MM.1S (cell line): ENCODE measurements around the gene ZNF469.
"Not testable (repeated sequence)": the region's sequence is repeated elsewhere in the genome, so short reads cannot be mapped to it uniquely, and the experiment has no call there.

Experiments
- DNase-seq: peaks from one replicate; pipeline ENCODE4 v3.0.0-alpha.2; 2015
- H2AFZ ChIP-seq: fragments of 300-600 bp; sonication (generic); 2 replicates; pipeline ENCODE4 v1.6.0; 2016; ENCODE audit warnings: antibody characterized with exemption, low read length
- H3F3A ChIP-seq: fragments of 300-600 bp; sonication (generic); 2 replicates; pipeline ENCODE4 v1.6.1; 2016; ENCODE audit warnings: mild to moderate bottlenecking, antibody characterized with exemption, low read length, moderate library complexity, mixed read lengths; ENCODE audit not compliant: insufficient read depth
- H3K27ac ChIP-seq: fragments of 300-600 bp; sonication (generic); 2 replicates; pipeline ENCODE4 v1.5.1; 2016; ENCODE audit warnings: mild to moderate bottlenecking, low read length
- H3K27me3 ChIP-seq: fragments of 300-600 bp; sonication (generic); replicated peaks from 2 replicates; pipeline ENCODE4 v1.6.0; 2016; ENCODE audit warnings: low read length; ENCODE audit not compliant: insufficient read depth
- H3K36me3 ChIP-seq: fragments of 300-600 bp; sonication (generic); replicated peaks from 2 replicates; pipeline ENCODE4 v1.6.1; 2016; ENCODE audit warnings: mild to moderate bottlenecking, low read length, mixed read lengths; ENCODE audit not compliant: insufficient read depth
- H3K4me1 ChIP-seq: fragments of 300-600 bp; sonication (generic); 2 replicates; pipeline ENCODE4 v1.6.1; 2016; ENCODE audit warnings: low read length, mixed read lengths
- H3K4me2 ChIP-seq: fragments of 300-600 bp; sonication (generic); 2 replicates; pipeline ENCODE4 v1.6.0; 2016; ENCODE audit warnings: low read depth, low read length
- H3K4me3 ChIP-seq: fragments of 300-600 bp; sonication (generic); 2 replicates; pipeline ENCODE4 v1.5.1; 2016; ENCODE audit warnings: low read length, mixed read lengths
- H3K79me2 ChIP-seq: fragments of 300-600 bp; sonication (generic); 2 replicates; pipeline ENCODE4 v1.6.1; 2016; ENCODE audit warnings: mixed run types, low read length, mixed read lengths
- H3K9ac ChIP-seq: fragments of 300-600 bp; sonication (generic); 2 replicates; pipeline ENCODE4 v1.6.1; 2016; ENCODE audit warnings: low read length, mixed read lengths
- H3K9me2 ChIP-seq: fragments of 300-600 bp; sonication (generic); replicated peaks from 2 replicates; pipeline ENCODE4 v1.6.1; 2016; ENCODE audit warnings: mild to moderate bottlenecking, low read length, mixed read lengths; ENCODE audit not compliant: insufficient read depth
- H3K9me3 ChIP-seq: fragments of 300-600 bp; sonication (generic); replicated peaks from 2 replicates; pipeline ENCODE4 v1.6.1; 2016; ENCODE audit warnings: mild to moderate bottlenecking, low read length, mixed read lengths; ENCODE audit not compliant: insufficient read depth
- H4K20me1 ChIP-seq: fragments of 300-600 bp; sonication (generic); 2 replicates; pipeline ENCODE4 v1.6.1; 2016; ENCODE audit warnings: mild to moderate bottlenecking, low read length, moderate library complexity, mixed read lengths; ENCODE audit not compliant: insufficient read depth
- CTCF ChIP-seq: fragments of 300-600 bp; sonication (generic); IDR thresholded peaks from 2 replicates; pipeline ENCODE4 v1.5.1; 2016; ENCODE audit warnings: antibody characterized with exemption, low read length, mixed read lengths
- EZH2 ChIP-seq: fragments of 300-600 bp; sonication (generic); optimal IDR thresholded peaks from 2 replicates; pipeline ENCODE3; 2017; ENCODE audit warnings: low read depth, mild to moderate bottlenecking, antibody characterized with exemption, low read length, mixed read lengths
- EZH2phosphoT487 ChIP-seq: fragments of 300-600 bp; sonication (generic); IDR thresholded peaks from 2 replicates; pipeline ENCODE4 v1.6.1; 2018; ENCODE audit warnings: antibody characterized with exemption, low read length

The ZNF469 gene

GRCh38 chr16:88408561-88409142 lies 25.9 kb downstream of the ZNF469 start:
- no peak for TF ChIP-seq EZH2
- no peak for TF ChIP-seq EZH2phosphoT487
- no peak for TF ChIP-seq CTCF
- H3K4me3 ChIP-seq: no peak overlapping the region
- H3K9me3 ChIP-seq: no peaks in the 10 kb centered on the region
- DNase-seq: no peak
- no peaks in the 10 kb centered on the region for H4K20me1 ChIP-seq
- no peak overlapping the region for H3K27ac ChIP-seq
- no peak overlapping the region for H3K4me2 ChIP-seq
- no peak overlapping the region for H2AFZ ChIP-seq
- no peaks in the 10 kb centered on the region for H3K36me3 ChIP-seq
- no peaks in the 10 kb centered on the region for H3K4me1 ChIP-seq
- no peak overlapping the region for H3K9ac ChIP-seq
- no peaks in the 10 kb centered on the region for H3F3A ChIP-seq
- H3K27me3 ChIP-seq: peaks cover 40% of the 10 kb centered on the region
- H3K79me2 ChIP-seq: no peaks in the 10 kb centered on the region
- H3K9me2 ChIP-seq: no peaks in the 10 kb centered on the region

DNA sequence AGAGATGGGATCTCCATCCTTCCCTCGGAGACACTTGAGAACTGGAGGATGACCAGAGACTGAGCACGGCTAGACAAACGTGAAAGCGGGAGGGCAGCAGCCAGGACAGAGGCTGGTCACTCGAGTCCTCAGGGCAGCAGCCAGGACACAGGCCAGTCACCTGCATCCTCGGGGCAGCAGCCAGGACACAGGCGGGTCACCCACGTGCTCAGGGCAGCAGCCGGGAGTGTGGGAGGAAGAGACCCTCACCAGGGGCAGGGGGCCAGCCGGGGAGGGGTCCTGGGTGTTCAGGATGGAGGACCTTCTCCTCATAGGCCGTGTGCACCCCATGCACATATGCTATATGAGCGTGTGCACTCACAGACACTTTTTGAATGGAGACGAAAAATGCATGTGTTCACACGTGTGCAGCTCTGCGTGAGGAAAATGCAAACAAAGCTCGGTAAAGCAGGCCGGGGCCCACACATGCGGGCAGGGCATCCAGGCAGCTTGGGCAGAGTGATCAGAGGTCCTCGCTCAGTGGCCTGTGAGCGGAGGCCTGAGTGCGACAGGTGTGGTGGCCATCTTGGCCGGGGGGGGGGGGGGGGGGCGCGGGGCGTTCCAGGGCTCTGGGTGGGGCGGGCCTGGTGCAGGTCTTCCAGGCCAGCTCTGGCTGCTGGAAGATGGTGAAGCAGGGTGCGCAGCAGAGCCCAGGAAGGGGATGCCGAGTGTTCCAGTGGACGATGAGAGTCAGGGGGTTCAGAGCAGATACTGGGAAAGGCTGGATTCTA lies 26.7 kb downstream of the ZNF469 start:
- no peaks in the 10 kb centered on the region for H3K79me2 ChIP-seq
- H3K9me2 ChIP-seq: no peaks in the 10 kb centered on the region
- no peaks in the 10 kb centered on the region for H3K9me3 ChIP-seq
- no peaks in the 10 kb centered on the region for H3K4me1 ChIP-seq
- DNase-seq: no peak
- no peak overlapping the region for H3K4me2 ChIP-seq
- TF ChIP-seq EZH2phosphoT487 (no peak), CTCF (no peak), EZH2 (no peak)
- peaks cover 38% of the 10 kb centered on the region for H3K27me3 ChIP-seq
- H3K4me3 ChIP-seq: no peak overlapping the region
- H3F3A ChIP-seq: no peaks in the 10 kb centered on the region
- no peak overlapping the region for H3K9ac ChIP-seq
- no peak overlapping the region for H3K27ac ChIP-seq
- H2AFZ ChIP-seq: no peak overlapping the region
- H3K36me3 ChIP-seq: no peaks in the 10 kb centered on the region
- no peaks in the 10 kb centered on the region for H4K20me1 ChIP-seq

GRCh38 chr16:88410297-88410968 lies 27.7 kb downstream of the ZNF469 start:
- not testable (repeated sequence) for H3K36me3 ChIP-seq, H3K4me1 ChIP-seq, H2AFZ ChIP-seq, H3K4me2 ChIP-seq, H3K79me2 ChIP-seq, H3K9me3 ChIP-seq, H3K9me2 ChIP-seq, H3F3A ChIP-seq, DNase-seq, H4K20me1 ChIP-seq, H3K9ac ChIP-seq, H3K4me3 ChIP-seq, H3K27ac ChIP-seq
- peaks cover 43% of the 10 kb centered on the region for H3K27me3 ChIP-seq
